C4-2B (cell line): ENCODE measurements around the gene TMEM135.

ENCODE experiments used
- CTCF ChIP-seq: fragments of 450-650 bp; conservative IDR thresholded peaks from 2 replicates; pipeline ENCODE4 v1.5.1; 2017; ENCODE audit warnings: mild to moderate bottlenecking
- ZFX ChIP-seq: fragments of 450-650 bp; IDR thresholded peaks from 2 replicates; pipeline ENCODE4 v1.6.1; 2017

- no peak for TF ChIP-seq CTCF
- TF ChIP-seq ZFX: no peak
Observed at GRCh38 chr11:87114093-87114492, 76.4 kb downstream of the TMEM135 start.
